T follicular helper cell (primary cell): ENCODE measurements around the gene CHRNA4.
"Not testable (repeated sequence)": the region's sequence is repeated elsewhere in the genome, so short reads cannot be mapped to it uniquely, and the experiment has no call there.

Source experiments
- DNase-seq: peaks from one replicate; pipeline ENCODE4 v3.0.0-alpha.2; 2020; ENCODE audit warnings: low read depth

Gene CHRNA4

GRCh38 chr20:63397946-63398450 lies 36.8 kb upstream of the CHRNA4 start:
- DNase-seq: no peak

- DNase-seq: no peak
Measured at GRCh38 chr20:63397155-63397843, 36.1 kb upstream of the CHRNA4 start.

- no peak for DNase-seq
Measured at GRCh38 chr20:63396300-63396699, 35.2 kb upstream of the CHRNA4 start.

GRCh38 chr20:63395723-63396122 lies 34.6 kb upstream of the CHRNA4 start:
- no peak for DNase-seq

DNA sequence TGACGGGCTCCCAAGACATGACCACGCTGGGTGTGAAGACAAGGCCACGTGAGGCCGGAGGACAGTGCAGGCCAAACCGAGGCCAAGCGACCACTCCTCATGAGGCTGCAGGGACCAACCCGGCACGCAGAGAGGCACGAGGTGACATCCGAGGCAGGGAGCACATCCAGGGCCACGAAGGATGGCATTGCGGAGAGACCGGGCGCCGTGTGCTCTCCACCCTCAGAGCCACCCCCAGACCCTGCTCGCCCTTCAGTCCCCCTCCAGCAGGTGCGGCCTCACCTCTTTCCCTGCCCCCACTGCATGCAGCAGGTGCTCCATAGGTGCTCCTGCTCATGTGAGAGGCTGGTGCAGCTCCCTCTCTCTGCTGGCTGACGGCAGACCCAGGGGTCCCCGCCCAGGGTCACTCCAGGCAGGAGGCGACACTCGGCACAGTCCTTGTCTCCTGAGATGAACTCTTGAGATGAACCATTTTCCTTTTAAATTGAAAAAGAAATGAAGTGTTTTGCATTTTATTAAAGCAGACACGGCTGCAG lies 33.8 kb upstream of the CHRNA4 start:
- DNase-seq: no peak

- DNase-seq: no peak
Measured at GRCh38 chr20:63394069-63394919, 33.1 kb upstream of the CHRNA4 start.

- no peak for DNase-seq
Measured at GRCh38 chr20:63393566-63393965, 32.4 kb upstream of the CHRNA4 start.

DNA sequence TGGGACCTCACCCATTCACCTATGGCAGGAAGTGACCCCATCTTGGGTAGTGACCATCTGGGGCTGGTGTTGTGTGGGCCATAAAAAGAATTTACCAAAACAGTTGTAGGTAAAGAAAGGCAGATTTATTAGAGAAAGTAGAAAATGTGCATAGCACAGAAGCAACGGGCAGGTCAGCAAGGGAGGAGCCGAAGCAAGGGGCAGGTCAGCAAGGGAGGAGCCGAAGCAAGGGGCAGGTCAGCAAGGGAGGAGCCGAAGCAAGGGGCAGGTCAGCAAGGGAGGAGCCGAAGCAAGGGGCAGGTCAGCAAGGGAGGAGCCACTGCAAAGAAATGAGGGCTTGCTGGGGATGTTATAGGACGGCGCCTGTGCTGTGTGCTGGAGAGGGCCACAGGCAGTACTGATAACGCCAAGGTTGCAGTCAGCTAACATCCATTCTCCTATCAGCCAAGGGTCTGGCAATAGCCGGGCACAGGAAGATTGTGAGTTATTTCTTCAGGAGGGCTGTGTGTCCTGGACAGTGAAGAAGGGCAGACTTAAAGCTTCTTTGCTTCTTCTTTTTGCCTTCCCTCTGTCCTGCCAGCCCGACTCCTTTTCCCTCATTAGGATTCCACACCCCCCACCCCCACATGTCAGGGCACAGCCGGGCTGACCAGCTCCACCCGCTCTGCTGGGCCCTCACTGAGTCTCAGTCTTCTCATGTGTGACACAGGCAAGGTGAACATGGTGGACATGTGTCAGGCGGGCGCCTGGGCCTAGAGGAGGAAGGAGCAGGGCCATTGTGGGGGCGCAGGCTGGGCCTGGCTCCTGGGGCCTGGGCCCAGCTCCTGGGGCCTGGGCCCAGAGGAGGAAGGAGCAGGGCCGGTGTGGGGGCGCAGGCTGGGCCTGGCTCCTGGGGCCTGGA lies 31.6 kb upstream of the CHRNA4 start:
- DNase-seq: no peak

DNA sequence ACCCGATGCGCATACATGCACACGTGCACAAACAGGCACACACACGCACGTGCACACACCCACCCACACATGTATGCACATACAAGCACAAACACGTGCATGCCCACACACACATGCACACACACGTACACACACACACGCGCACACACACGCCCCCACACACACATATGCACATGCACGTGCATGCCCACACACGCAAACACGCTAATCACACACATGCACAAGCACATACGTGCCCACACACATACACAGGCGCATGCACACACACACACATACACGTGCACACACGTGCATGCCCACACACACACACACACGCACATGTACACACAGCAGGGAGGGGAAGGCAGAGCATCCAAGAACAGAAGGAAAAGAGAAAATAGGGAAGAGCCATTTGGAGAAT lies 26.8 kb upstream of the CHRNA4 start:
- DNase-seq: no peak

DNA sequence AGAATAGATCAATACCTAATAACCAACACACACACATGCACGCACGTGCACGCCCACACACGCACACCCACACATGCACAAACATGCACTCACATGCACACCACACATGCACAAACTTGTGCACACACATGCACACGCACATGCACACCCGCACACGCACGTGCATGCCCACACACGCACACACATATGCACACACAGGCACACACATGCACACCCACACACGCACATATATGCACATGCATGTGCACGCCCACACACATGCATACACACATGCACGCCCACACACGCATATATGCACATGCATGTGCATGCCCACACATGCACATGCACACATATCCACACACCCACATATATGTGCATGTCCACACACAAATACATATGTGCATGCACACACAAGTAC lies 26.2 kb upstream of the CHRNA4 start:
- DNase-seq: no peak

GRCh38 chr20:63386491-63386890 lies 25.3 kb upstream of the CHRNA4 start:
- no peak for DNase-seq

GRCh38 chr20:63385819-63386218 lies 24.7 kb upstream of the CHRNA4 start:
- DNase-seq: no peak

- DNase-seq: no peak
Measured at GRCh38 chr20:63384336-63384735, 23.2 kb upstream of the CHRNA4 start.

DNA sequence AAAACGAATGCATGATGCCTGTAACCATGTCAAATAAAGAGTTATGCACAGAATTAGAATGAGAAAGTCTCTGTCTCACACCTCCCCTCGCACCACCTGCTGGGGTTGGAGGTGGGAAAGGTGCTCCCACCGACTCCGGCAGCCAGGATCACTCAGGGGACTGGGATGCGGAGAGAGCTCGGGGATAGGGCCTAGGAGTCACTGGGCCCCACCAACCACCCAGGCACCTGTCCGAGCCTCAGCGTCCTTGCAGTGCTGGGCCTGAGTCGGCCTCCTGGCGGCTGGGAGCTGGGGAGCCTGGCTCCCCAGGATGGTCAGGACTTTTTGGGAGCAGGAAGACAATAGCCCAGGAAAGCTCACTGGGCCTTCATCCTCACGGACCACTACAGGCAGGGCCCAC lies 22.4 kb upstream of the CHRNA4 start:
- no peak for DNase-seq

GRCh38 chr20:63382551-63383300 lies 21.6 kb upstream of the CHRNA4 start:
- DNase-seq: no peak

DNA sequence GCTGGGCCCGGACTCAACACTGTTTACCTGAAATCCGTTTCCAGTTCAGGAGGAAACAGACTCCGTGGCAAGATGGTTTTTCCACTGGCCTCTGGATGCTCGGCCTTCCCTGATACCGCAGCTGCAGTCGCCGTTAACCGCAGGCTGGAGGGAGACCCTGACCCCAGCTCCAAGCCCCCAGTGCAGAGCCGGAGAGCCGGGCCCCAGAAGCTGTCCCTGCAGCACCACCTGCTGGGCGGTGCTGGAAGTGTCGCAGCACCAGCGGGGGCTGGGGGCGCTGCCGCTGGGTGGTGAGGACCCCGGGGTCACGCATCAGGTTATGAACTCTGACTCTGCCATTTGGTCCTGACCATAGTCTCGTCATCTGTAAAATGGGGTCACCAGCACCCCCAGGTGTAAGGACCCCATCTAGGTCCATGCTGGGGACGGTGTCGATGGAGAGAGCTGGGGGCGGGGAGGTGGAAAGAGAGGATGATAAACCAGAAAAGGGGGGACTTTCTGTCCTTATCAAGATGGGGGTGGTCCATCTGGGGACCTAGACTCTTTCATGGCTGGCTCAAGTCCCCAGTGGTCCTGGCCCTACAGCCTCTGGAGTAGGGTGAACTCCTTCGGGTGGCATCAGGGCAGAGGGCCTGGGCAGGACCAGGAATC lies 20.8 kb upstream of the CHRNA4 start:
- peak; percentile 13 for DNase-seq

GRCh38 chr20:63380346-63380870 lies 19.3 kb upstream of the CHRNA4 start:
- DNase-seq: no peak

- DNase-seq: not testable (repeated sequence)
Measured at GRCh38 chr20:63379872-63380271, 18.7 kb upstream of the CHRNA4 start.

GRCh38 chr20:63379296-63379695 lies 18.1 kb upstream of the CHRNA4 start:
- DNase-seq: no peak

DNA sequence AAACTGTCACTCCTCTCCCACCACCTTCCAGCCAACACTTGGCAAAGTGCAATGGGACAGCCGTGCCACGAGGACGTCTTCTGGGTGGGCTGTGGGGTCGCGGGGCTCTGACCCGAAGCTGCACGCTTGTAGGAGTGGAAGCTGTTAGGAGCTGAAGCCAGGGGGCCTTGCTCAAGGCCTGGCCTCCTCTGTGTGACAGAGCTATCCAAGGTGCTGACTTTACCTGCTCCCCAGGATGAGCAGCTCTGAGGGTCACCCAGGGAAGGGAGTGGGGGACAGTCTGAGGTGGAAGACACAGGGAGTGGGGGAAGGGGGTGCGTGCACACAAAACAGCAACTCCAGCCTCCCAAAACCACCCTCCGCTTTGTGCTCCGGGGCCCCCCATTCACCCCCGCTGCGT lies 17.5 kb upstream of the CHRNA4 start:
- DNase-seq: no peak
